GM12892 (cell line): ENCODE results near the gene RNPC3.
"Not testable (repeated sequence)": the region's sequence is repeated elsewhere in the genome, so short reads cannot be mapped to it uniquely, and the experiment has no call there.

ENCODE experiments used
- DNase-seq: peaks from one replicate; pipeline ENCODE4 v3.0.0; 2011; ENCODE audit not compliant: insufficient read length
- FAIRE-seq: peaks from 2 replicates; lab custom pipeline; 2011; peaks lifted over from hg19 to GRCh38; lab: Jason Lieb, UNC
- POLR2A ChIP-seq: IDR thresholded peaks from 2 replicates; pipeline ENCODE4 v1.6.1; 2011; ENCODE audit warnings: low read depth, low read length, control low read depth
- POLR2AphosphoS5 ChIP-seq: IDR thresholded peaks from 2 replicates; pipeline ENCODE4 v1.6.1; 2011; ENCODE audit warnings: low read depth, low read length, control low read depth
- TAF1 ChIP-seq: IDR thresholded peaks from 2 replicates; pipeline ENCODE4 v1.6.1; 2011; ENCODE audit warnings: low read depth, mild to moderate bottlenecking, control low read depth, low read length, borderline replicate concordance

RNPC3 gene

DNA sequence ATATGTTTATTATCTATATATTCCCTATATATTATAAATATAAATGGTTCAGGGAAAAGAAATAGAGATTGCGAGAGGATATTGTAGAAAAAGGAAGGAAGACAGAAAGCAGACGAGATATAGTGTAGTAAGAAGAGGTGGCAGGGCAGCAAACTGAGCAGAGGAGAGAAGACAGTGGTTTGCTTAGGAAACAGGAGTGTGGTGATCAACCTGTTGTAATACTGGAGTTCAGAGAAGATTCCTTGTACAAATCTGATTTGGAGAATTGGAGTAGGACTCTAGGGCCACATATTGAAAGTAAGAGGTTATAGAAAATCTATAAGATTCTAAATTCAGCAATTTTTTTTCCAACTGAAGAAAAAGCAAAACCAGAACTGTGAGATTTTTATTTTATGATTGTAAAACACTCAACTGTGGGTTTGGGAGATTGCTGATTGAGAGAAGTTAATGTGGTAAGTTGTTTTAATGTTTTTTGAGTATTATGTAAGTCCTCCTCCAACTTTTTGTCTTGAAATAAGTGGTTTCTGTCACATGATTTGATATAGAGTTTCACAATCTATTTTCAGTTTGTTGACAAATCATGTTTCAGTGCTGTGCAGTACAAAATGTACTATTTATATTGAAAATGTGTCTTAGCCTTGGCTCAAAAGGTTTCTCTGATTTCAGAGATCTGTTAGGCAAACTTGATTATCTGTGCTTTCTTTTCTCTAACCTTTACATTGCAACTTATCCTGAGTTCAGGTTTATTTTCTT, 36.3 kb downstream of the RNPC3 start:
- no peak for TF ChIP-seq POLR2A
- no peak for TF ChIP-seq TAF1
- TF ChIP-seq POLR2AphosphoS5, result no peak
- DNase-seq, result no peak
- FAIRE-seq, result no peak

DNA sequence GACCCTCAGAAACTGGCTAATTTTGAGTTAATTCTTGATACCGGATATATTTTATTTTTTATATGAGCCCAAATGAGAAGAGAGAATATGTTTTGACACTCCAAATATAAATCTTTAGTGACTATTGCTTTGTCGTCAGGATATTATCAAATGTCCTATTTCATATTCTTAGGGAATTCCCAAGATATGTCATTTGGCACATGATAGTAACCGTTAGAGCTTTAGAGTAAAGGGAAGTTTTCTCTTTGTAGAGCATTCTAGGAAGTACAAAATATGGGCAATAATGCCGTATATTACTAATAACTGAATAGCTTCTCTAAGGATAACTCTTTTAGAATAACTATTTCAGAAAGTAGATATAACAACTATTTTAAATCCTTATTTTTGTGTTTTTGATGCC, 37.6 kb downstream of the RNPC3 start:
- FAIRE-seq (no peak), DNase-seq (no peak)
- TF ChIP-seq TAF1, result no peak
- TF ChIP-seq POLR2AphosphoS5, result no peak
- no peak for TF ChIP-seq POLR2A

DNA sequence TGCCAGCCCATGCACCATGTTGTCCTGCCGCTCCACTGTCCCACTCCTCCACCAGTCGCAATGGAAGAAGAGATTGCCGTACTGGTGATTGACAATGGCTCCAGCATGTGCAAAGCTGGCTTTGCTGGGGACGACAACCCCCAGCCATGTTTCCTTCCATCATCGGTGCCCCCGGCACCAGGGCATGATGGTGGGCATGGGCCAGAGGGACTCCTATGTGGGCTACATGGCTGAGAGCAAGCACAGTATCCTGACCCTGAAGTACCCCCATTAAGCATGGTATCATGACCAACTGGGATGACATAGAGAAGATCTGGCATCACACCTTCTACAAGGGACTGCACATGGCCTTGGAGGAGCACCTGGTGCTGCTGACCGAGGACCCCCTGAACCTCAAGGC, 44.0 kb downstream of the RNPC3 start:
- DNase-seq (no peak), FAIRE-seq (no peak)
- TF ChIP-seq POLR2A (no peak), POLR2AphosphoS5 (no peak), TAF1 (no peak)

DNA sequence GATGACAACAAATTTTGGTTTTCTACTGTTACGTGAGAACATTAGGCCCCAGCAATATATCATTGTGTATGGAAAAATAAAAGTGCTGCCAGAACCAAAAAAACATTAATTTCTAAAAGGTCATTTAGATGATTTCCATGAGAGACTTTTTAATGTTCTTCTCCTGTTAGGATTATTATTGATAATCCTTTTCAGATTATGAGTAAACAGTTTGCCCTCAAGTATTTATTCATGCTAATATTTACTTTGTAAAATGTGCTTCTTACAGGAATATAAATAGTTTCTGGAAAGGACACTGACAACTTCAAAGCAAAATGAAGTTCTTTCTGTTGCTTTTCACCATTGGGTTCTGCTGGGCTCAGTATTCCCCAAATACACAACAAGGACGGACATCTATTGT, 45.8 kb downstream of the RNPC3 start, which contains the start of gene AMY2B:
AMY2B (plus strand) TSS at position 301 of the 400 bp plus-strand sequence; CDS start at position 315, 14 bp downstream.
- not testable (repeated sequence) for FAIRE-seq, DNase-seq

DNA sequence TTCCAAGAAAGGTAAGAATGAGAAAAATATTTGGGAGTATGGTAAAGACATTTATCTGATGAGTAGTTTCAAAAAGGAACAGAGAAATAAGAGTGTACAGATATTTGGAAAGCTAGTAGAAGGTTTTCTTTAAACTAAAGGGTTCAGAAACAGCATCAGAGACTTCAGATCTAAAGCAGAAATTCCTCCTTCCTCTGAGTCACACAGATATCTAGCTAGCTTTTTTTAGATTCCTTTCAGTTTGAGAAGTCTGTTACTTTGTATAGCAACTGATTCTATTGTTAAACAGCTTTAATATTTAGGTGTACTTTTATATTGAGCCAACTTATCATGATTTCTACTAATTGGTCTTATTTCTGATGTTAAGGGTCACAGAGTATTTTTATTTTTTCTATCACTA, 50.6 kb downstream of the RNPC3 start:
- FAIRE-seq, result no peak
- no peak for DNase-seq
- TF ChIP-seq TAF1 (no peak), POLR2A (no peak), POLR2AphosphoS5 (no peak)

DNA sequence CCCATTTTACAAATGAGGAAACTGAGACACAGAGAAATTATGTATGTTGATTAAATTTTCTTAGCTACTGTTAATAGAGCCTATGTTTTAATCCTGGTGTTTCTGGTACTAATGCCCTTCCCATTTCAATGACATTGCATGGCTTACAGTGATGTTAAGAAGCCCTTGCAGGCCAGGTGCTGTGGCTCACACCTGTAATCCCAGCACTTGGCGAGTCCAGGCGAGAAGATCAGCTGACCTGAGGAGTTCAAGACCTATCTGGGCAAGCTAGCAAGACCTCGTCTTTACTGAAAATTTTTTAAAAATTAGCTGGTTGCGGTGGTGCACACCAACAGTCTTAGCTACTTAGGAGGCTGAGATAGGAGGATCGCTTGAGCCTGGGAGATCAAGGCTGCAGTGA, 51.3 kb downstream of the RNPC3 start:
- DNase-seq, FAIRE-seq: not testable (repeated sequence)

DNA sequence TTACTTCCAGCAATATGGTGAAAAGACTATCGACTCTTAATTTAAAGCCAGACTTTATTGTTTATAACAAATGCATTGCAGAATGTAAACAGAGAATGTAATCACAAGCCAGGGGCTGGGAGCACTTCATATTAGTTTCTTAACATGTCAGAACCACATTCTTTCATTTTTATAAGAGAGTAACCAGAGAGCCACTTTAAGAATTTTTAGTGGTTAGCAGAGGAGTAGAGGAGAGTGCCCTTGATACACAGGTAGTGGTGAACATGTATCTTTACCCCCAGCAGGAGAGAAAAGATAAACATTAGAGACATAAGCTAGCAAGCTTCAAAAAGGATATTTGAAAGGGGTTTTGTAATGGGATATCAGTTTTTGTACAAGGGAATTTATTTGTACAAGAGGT, 57.0 kb downstream of the RNPC3 start:
- DNase-seq (no peak), FAIRE-seq (no peak)
- no peak for TF ChIP-seq POLR2A
- TF ChIP-seq TAF1, result no peak
- TF ChIP-seq POLR2AphosphoS5, result no peak

DNA sequence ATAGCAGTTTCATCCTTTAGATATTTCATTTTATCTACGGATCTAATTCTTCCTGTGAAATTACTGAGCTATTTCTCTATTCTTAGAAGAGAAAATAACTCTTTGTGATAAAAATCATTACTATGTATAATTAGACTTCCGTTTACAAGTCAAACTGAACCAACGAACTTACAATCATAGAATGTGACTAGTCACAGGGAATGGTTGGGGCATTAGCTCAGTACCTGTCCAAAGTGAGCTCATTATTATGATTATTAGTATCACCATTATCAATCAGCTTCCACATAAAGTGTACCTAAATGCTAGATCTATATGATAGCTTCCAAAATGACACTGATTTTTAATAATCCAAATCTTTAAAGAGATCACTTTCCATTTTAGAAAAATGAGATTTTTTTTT, 58.4 kb downstream of the RNPC3 start:
- TF ChIP-seq TAF1 (no peak), POLR2A (no peak), POLR2AphosphoS5 (no peak)
- FAIRE-seq, result no peak
- DNase-seq, result no peak

DNA sequence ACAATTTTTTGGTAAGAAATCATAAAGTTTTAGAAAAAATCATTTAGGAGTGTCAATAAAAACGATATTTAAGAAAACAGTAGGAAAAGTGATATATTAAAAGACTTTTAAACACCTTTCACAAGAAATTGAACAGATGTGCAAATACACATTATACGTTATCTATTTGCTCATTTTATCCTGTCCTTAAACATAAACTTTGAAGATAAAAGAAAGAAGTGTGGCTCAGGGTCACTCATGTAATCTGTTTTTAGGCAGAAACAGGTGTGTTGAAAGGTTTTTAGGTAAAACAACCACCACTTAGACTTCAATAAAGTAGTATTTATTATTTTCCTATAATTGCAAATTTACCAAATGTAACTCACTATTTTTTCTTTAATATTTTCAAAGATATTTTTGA, 59.0 kb downstream of the RNPC3 start:
- FAIRE-seq (no peak), DNase-seq (no peak)
- TF ChIP-seq POLR2AphosphoS5 (no peak), POLR2A (no peak)

DNA sequence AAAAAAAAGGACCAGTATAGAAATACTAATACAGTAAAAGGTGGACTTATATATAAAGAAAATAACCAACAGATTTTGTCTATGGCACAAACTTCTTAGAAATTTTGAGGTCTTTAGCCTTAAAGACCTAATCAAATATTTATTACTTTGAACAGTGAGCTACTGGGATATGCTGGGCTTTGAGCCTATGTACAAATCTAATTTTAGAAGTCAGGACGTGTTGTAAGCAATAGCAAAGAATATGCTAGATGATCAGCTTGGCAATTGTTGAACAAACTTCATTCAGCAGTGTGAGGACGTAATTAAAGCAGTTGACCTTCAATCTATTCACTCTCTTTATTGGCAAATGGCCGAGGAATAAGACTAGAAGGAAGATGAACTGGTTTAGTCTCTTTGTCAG, 77.2 kb downstream of the RNPC3 start:
- peak; percentile 86 for FAIRE-seq
- not testable (repeated sequence) for DNase-seq
